GM19397 (cell line): ENCODE data around the gene NAGPA.

Source experiments
- ATAC-seq: cut with Tn5 transposase; IDR thresholded peaks from one replicate; pipeline ENCODE4 v1.9.1; 2021; ENCODE audit warnings: mild to moderate bottlenecking, moderate library complexity; ENCODE audit not compliant: unreplicated experiment

NAGPA gene

DNA sequence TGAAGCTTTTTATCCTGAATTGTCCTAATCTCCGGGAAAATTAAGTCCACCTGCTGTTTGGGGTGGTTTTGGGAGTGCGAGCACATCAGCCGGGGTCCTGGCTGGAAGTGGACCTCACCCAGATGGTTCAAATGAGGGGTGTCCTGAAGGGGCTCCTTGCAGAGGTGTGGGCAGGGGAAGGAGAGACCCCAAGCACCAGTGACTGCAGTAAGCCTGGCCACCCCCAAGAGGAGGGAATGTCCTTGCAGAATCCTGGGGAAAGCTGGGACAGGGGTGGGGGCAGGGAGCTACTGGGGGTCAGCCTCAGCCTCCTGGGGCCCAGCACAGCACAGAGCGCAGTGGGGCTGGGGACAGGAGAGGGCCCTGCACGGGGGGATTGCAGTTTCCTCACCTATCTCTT, 29.4 kb downstream of the NAGPA start:
- ATAC-seq: no peak

DNA sequence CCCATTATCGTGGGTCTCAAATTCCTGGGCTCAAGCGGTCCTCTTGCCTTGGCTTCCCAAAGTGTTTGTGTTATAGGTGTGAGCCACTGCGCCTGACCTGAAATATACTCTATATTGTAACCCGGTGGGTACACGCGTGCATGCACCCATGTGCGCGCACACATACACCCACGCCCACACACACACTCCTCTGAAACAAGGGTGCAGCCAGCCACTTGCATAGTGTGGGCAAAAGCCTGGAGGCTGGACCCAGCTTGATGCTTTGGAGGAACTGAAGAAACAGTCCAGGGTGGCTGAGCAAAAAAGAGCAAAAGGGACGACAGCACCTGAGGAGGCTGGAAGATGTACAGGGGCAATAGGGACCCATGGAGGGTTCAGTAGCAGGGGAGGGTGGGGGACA, 29.9 kb downstream of the NAGPA start:
- ATAC-seq: no peak

DNA sequence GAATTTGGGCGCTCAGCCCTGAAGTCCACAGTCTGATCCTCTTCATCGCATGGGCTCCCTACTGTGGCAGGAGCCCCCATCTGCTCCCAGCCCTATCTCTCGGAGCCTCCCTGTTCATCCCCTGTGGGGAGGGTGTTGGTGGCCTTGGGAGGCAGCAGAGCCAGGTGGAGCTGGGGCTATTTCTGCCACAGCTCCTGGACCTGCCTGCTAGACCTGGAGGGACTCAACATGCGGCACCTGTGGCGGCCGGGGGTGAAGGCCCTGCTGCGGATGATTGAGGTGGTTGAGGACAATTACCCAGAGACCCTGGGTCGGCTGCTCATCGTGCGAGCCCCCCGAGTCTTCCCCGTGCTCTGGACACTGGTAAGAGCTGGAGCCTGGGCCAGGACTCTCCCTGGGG, 30.5 kb downstream of the NAGPA start:
- no peak for ATAC-seq

DNA sequence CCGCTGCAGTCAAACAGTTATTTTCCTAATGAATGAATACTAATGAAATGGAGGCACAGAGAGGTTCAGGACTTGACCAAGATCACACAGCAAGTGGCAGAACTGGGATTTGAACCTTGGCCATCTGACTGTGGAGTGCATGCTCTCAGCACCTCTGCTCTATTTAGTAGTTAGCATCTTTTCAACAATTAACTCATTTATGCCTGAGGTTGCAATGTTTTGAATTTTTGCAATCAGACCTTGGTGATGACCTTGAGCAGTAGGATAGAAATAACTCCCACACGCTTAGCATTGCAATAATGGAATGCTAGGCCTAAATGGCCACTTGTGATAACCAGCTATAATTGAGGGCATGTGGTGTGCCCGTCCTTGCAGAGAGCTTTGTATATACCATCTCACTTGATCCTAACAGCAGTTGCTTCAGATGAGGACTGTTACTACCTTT, 31.0 kb downstream of the NAGPA start:
- no peak for ATAC-seq

DNA sequence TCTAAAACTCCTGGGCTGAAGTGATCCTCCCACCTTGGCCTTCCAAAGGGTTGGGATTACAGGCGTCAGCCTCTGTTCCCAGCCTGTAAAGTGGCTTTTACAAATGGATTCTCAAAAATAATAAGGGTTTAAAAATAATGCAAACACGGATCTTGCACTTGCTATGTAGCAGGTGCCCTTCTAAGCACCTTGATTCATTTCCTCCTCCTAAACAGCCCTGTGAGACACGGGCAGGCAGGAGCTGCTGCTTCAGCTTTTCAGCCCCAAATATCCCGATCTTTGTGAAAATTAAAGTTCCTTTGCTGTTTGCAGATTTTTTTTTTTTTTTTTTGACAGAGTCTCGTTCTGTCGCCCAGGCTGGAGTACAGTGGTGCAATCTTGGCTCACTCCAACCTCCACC, 31.7 kb downstream of the NAGPA start:
- no peak for ATAC-seq

DNA sequence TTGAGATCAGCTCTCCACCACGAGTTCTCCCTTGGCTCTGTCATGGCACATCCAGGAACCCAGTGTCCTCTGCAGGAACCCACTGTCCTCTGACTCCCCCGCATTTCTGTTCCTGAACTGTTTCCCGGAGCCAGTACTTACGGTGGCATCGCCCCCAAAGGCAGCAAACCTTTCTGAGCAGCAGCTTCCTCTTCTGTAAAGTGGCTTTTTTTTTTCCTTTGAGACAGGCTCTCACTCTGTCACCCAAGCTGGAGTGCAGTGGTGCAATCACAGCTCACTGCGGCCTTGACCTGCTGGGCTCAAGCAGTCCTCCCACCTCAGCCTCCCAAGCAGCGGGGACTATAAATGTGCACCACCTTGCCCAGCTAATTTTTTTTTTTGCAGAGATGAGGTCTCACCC, 32.2 kb downstream of the NAGPA start:
- no peak for ATAC-seq

DNA sequence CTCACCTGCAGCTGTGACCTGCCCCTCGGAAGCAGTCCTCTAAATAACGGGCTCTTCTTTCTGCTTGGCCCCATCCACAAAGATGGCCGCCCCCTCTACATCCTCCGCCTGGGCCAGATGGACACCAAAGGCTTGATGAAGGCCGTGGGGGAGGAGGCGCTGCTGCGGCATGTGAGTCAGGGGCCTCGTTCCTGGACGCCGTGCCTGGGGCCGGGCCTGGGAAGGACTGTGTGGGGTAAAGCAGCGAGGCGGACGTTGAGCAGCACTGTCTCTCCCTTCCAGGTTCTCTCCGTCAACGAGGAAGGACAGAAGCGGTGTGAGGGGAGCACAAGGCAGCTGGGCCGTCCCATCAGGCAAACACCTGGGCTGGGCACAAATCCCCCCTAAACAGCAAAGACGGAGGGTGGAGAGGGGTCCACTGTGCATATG, 33.1 kb downstream of the NAGPA start:
- no peak for ATAC-seq

DNA sequence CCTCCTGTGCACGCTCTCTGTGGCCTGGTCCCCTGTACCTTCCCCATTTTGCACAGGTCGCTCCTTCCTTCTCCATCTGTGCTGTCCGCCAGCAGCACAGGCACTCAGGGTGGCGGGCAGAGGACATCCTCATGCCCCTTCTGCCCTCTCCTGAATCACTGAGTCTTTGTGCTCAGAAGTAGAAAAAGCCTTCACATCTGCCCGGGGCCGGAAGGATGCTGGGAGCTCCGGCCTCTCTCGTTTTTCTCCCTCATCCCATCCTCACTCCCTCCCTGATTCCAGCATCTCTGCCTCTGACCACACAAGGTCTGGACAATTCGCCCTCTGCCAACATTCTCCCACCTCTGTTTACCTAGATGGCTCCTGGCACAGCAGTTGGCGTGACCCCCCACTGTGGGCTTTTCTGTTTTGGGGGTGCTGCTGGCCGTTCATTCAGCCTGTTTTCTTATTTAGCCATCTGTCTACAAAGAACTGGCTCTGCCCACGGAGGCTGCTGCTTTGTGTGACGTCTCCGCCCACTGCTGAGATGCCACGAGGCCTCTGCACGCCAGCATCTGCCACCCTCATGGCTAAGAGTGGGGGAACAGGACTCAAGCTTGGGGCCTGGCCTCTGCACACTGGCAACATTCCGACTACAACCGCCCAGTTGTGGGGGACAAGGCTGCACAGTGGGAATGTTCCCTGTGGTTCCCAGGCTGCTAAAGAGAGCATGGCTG, 38.9 kb downstream of the NAGPA start:
- no peak for ATAC-seq

DNA sequence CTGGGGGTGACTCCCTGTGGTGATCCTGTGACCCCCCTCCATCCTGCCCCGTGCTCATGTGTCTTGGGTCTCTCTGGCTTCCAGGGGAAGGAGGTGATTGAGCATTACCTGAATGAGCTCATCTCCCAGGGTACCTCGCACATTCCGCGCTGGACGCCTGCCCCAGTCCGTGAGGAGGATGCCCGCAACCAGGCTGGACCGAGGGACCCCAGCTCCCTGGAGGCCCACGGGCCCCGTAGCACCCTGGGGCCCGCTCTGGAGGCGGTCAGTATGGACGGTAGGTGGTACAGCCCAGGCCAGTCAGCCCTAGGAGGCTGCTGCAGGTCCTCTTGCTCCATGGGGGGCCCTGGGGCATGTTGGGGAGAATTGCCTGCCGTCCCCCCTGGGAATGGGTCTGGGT, 42.0 kb downstream of the NAGPA start:
- ATAC-seq: no peak

DNA sequence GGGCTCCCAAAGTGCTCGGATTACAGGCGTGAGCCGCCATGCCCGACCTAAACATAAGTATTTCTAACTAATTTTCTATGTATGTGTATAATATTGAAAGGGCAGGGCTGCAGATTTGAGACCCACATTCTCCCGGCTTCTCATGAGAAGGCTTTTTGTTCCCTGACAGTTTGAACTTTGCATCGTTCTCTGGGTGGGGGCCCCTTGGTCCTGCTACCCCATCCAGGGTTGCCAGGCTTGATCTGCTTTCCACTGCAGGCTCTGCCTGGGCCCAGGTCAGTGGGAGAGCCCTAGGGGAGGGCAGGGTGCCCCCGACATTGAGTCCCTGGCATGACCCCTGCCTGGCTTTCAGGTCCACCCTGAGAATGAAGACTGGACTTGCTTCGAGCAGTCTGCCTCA, 43.3 kb downstream of the NAGPA start:
- no peak for ATAC-seq

DNA sequence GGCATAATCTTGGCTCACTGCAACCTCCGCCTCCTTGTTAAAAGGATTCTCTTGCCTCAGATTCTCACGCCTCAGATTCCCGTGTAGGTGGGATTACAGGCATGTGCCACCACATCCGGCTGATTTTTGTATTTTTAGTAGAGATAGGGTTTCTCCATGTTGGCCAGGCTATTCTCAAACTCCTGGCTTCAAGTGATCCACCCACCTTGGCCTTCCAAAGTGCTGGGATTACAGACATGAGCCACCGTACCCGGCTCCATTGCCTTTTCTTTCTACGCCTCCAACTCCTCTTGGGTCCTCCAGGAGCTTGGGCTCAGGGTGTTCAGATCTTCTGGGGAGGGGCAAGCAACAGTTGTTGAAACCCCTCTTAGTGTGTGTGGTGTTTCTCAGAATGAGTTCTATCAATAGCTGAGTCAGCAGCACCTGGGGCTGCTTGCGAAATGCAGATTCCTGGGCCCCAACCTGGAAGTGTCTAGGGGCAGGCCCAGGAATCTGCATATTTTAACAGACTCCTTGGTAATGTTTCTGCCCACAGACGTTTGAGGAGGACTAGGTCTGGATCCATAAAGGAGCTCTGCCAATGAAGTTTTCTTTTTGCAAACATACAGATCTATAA, 44.2 kb downstream of the NAGPA start:
- ATAC-seq: no peak

DNA sequence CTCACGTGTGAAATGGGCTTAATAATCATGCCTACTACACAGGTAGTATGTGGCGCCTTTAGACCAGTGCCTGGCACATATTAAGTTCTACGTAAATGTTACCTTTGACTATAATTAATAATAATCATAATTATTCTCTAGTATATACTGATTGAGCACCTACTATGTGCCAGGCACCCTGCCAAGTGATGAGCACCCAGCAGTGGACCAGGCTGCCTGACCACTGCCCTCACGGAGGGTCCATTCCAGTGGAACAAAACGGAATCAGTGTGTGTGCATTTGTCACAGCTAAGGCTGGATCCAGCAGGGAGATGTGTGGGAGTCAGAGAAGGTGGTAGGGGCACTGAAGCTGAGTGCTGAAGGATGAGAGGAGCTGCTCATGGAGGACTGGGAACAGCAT, 45.1 kb downstream of the NAGPA start:
- ATAC-seq: no peak

DNA sequence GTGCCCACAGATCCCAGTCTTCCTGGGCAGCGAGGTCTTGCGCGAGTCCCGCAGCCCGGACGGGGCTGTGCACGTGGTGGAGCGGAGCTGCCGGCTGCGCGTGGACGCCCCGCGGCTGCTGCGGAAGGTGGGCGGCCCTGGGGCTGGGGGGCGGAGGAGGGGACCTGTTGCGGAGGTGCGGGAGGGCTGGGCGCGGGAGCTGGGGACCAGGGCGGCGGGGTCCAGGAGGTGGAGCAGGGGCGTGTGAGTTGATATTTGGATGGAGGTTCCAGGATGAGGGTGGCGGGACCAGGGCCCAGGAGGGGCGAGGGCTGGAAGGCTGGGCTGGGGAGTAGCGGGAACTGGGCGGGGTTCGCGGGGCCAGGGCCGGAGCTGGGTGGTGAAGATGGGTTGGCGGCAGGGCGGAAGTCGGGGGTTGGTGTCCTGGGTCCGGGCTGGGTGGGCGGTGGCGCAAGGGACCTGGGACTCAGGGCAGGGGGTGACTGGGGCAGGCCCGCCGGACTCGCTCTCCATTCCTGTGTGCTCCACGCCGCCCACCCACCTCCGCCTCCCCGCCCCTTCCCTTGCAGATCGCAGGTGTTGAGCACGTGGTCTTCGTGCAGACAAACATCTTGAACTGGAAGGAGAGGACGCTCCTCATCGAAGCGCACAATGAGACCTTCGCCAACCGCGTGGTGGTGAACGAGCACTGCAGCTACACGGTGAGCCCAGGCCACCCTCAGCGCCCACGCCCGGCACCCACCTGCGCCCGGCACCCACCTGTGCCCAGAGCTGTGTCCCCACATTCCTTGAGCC, 46.0 kb downstream of the NAGPA start:
- no peak for ATAC-seq

DNA sequence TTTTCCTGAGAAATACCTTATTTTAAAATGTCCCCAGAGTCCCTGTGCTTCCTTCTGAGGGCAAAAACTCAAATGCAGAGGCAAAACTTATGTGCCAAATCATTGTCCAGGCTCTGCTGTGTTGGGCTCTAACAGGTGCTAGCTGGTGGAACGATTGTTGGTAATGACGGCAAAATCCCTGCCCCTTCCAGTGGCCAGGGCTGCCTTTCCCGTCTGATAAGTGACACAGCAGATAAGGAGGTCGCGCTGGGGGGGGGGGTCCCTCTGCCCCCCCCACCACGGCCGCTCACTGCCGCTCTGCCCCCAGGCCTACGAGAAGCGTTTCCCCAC, 46.5 kb downstream of the NAGPA start:
- ATAC-seq: no peak

DNA sequence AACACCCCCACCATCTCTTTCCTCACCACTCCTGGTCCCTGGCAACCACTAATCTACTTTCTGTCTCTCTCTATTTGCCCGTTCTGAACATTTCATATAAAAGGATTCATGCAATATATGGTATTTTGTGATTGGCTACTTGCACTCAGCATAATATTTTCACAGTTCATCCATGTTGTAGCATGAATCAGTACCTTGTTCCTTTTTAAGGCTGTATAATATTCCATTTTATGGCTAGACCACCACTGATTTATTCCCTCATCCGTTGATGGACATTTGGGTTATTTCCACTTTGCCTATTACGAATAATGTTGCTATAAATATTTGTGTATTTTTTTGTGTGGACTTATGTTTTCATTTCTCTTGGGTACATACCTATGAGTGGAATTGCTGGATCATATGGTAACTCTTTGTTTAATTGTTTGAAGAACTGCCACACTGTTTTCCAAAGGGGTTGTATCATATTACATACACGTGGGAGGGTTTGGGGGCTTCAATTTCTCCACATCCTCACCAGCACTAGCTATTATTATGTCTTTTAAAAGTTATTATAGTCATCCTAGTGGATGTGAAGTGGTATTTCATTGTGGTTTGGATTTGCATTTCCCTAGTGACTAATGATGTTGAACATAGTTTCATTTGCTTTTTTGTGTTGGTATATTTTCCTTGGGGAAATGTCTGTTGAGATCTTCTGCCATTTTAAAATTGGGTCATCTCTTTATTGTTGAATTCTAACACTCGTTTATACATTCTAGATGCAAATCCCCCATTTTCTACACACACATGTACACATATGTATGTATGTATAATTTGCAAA, 49.4 kb downstream of the NAGPA start:
- no peak for ATAC-seq

DNA sequence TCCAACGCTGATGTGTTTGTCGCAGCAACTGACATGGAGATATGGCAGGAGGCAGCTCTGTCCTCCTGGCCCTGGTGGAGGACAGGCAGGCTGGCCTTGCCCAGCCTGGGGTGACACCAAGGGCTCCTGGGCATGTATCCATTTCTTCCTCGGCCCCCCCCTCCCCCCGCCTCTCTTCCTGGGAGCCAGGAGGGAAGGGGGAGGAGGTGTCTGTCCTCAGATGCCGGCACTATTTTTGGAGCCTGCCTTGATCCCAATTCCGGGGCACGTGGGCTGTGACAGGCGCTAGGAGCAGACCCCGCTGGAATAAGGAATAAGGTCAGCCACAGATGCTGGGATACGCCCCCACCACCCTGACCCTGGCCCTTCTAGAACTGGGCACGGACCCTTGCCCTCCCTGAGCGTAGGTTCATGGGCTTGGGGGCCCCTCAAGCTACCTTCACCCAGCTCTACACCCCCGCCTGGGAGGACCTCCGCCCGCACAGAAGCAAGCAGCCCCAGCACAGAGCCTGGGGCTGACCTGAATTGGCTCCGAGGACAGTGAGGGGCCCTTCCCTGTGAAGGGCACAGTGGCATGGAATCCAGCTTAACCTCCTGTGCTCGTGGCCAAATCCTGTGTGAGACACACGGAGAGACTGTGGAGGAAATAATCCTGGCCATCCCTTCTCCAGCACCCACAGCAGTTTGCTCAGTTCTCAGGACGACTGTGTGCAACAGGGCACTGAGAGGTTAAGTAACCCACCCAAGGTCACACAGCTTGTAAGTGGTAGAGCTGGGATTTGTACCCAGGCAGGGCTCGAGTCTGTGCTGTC, 51.5 kb downstream of the NAGPA start:
- no peak for ATAC-seq

DNA sequence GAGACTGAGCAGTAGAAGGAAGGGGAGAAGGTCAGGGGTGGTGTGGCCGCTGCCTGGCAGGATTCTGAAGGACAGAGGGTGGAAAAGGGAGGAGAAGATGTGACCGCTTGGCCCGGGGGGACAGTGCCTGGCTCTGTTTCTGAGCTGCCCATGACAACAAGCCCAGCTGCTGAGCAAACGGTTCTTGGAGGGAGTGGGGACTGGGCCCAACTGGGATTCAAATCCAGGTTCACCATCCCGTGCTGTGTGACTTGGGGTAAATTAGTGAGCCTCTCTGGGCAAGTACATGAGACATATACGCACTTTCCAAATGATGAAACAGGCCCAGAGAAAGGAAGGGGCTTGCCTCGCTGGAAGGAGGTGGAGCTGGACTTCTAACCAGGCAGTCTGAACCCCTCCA, 52.3 kb downstream of the NAGPA start:
- ATAC-seq: no peak

DNA sequence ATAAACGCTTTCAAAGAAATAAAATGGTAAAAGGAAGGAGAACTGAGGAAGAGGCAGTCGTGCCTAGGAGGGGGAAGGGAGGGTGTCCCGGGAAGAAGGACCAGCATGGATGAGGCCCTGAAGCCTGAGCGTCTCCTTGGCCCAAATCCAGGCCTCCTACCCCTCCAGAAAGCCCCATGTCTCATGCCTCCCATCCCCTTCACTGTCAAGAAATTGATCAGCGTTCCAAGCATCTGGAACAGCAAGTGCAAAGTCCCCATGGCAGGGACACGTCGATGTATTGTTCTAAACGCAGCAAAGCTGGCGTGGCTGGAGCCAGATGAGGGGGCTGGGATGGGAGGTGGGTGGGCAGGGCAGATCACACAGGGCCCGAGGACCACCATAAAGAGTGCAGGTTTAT, 53.0 kb downstream of the NAGPA start:
- no peak for ATAC-seq

DNA sequence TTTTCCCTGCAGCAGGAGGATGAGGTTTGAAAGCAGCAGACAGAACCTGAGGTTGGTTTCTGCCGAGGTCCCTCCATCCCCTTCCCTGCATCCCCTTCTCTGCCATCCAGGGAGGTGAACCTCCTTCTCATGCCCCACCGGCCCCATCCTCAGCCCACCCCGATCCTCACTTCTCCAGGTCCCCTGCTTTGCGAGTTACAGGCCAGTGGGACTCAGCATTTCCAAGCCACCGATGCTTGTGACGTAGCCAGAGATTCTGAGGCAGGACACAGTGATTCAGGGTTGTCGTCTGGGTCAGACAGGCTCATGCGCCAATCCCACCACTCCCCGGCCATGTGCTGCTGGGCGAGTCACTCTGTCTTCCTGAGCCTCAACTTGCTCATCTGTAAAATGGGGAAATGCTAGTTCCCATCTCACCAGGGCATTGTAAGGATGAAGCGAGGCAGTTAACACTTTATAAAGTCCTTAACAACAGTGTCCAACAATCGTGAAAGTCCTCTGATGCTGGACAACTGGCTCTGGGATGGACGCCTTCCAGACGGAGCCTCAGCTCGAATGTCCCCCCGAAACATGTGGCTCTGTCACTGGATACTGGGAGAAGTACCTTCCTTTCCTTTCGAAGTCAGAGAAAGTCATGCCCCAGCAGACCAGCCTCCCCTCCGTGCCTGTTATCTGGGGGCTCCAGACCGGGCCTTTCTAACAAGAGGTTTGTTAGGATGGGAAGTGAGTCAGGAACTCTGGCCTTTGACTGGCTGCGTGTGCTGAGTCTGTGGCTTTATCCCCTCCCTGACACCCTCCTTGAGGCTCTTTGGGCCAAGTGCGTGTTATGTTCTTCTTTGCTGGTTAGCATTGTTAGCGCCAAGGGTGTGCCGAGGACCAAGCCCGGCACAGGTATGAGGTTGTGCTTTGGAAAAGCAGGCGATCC, 53.7 kb downstream of the NAGPA start:
- no peak for ATAC-seq
